Amniotic epithelial cell (primary cell): Measurements from ENCODE around the gene NAA15.
"Not testable (repeated sequence)": the region's sequence is repeated elsewhere in the genome, so short reads cannot be mapped to it uniquely, and the experiment has no call there.

Experiments used
- DNase-seq: peaks from one replicate; pipeline ENCODE4 v3.0.0-alpha.2; 2010; ENCODE audit warnings: low read depth

Gene NAA15

DNA sequence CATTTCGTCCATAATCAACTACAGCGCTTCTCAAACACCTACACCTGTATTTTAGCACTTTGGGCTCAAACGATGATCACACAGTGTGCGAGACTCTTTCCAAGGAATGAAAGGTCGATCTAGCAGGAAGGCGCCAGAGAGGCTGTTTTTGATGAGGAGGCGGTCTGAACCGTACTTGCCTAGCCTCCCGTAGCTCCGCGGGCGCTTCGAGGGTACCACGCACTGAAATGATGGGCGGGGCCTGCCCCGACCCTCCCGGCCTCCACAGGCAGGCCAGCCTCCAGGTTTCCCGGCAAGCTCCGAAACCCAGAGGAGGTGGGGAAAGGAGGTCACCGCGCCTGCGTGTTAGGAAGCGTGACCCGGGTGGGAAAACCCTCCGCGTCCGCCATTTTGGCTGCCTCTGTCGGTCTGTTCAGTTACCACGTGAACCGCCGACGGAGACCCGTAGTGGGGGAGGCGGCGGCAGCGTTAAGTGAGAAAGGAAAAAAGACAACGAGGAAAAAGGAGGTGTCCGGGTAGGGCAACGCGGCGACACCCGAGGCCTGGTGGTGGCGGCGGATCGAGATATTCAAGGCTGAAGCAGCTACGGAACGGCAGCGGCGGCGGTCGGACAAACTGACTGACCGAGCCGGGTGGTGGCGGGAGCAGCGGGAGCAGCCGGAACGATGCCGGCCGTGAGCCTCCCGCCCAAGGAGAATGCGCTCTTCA lies at the start of gene NAA15:
Gene NAA15 (plus strand): TSS at position 393 of the 708 bp plus-strand sequence. CDS start 273 bp downstream, at position 666.
- peak; percentile 97 for DNase-seq

DNA sequence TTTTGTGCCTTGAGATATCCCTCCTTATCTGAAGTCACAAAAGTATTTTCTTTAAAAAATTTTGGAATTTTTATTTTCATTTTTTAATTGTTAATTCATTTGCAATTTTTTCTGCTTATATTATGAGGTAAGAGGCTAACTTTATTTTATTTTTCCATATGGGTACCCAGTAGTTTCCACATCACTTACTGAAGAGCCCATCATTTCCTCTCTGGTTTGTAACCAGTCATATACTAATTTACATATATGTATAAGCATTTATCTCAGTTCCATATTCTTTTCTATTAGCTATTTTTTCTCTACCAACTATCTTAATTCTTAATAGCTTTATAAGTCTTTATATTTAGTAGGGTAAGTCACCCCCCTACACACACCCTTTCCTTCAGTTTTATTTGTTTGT lies 48.3 kb upstream of the NAA15 start:
- DNase-seq, result no peak

DNA sequence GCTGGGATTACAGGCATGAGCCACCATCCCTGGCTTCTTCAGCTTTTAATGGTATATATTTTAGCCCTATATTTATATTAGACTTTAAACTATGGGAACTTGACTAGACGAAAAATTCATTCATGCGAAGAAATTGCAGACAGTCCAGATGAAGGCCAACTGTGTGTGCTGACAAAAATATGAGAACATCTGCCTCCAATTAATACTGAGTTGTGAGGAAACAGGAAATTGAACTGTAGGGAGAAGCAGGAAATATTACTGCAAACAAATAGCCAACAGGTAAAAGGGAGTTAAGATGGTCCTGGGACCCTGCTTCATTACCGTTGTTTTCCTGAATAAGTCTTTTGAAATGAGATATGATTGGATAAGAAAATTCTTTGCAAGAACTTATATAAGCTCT lies 47.6 kb upstream of the NAA15 start:
- DNase-seq, result no peak

DNA sequence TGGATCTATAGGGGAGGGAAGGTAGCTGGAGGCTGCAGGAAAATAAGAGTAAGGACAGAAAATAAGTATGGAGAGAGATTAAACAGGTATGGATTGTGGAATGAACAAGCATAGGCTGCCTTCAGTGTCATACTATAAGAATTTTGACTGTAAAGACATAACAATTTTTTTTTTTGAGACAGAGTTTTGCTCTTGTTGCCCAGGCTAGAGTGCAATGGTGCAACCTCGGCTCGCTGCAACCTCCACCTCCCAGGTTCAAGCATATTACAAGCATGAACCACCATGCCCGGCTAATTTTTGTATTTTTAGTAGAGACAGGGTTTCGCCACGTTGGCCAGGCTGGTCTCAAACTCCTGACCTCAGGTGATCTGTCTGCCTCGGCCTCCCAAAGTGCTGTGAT lies 45.7 kb upstream of the NAA15 start:
- DNase-seq, result not testable (repeated sequence)

DNA sequence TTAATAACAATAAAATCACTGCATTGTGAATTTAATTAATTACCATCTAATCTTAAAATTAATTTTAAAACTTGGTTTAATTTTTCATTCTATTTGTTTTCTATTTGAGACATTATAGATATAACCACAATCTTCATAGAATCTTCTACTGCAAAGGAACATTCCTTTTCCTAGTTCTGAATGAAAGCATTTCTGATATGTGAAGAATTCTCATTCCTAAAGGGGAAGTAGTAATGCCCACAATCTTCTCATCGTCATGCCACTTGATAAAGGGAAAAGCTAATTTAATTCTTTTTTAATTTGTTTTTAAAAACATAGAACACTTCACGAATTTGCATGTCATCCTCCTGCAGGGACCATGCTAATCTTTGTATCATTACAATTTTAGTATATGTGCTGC lies 45.0 kb upstream of the NAA15 start:
- peak; percentile 35 for DNase-seq

DNA sequence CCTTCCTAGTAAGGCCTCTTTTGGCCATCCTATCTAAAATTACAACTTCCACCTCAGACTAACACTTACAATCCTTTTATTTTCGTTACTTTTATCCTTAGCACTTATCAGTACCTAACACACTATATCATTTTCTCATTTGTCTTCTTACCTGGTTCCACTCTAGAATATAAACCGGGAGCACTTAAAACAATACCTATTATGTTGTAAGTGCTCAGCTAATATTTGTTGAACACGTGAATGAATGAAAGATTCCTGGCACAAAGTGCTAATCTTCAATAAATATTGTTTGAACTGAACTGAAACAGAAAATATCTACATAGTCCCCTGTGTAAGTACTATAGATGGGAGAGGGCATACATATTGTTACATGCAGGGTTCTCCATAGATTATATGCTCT lies 35.7 kb upstream of the NAA15 start:
- DNase-seq, result no peak

DNA sequence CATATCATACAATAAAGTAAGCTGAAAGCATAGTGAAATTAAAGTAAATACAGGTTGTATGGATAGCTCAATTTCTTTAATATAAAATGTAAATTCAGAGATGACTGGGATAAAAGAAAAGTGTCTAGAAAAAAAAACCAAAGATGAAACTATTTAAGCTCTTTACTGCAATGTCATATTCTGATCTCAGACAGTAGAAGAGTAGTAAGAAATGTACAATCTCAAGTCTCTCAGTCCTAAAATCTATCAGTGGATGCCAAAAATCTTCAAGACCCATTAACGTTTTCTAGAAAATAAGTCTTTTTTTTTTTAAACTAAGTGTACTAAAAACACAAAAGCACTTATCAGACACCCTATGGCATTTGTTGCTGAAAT lies 35.1 kb upstream of the NAA15 start:
- DNase-seq, result no peak

DNA sequence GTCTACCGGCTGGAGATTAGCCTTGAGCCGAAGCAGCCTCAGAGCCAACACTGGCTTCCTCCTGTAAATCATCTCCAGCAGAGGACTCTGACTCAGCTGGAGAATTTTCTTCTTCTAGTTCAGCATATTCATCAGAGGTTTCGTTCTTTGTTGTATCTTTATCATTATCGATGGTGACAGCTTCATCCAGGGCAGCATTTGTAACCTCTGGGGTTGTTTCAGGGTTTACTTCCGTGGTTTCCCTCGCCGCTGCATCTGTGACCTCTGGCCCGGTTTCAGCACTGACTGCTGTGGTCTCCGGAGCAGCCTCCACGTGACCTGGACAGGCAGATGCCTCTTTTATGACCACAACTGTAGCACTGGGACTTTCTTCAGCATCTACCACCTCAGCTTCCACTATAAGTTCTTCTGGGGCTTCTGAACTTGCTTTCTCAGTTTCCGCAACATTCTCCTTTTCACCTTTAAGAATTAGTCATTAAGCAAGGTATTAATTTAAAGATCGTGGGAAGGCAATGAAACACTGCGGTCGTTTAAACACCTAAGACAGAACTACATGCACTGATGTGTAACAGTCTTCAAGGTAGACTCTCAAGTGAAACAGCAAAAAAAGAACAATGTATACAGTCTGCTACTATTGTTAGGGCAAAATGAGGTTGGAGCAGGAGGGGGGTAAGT lies 34.6 kb upstream of the NAA15 start:
- peak; percentile 93 for DNase-seq

DNA sequence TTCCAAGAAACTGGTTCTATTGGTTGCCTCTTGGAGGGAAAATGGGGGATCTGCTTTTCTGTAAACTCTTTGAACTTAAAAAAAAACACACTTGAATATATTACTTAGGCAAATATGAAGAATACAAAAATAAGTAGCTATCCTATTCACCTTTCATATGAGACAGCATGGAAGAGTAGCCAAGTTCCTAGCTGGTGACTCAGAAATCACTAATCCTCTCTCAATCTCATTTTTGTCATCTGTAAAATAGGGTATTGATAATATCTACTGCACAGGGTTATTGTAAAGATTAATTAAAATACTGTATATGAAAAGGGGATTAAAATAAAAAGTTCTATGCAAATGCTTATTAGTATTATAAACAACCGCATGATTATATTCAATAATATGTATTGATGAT lies 34.0 kb upstream of the NAA15 start:
- no peak for DNase-seq

DNA sequence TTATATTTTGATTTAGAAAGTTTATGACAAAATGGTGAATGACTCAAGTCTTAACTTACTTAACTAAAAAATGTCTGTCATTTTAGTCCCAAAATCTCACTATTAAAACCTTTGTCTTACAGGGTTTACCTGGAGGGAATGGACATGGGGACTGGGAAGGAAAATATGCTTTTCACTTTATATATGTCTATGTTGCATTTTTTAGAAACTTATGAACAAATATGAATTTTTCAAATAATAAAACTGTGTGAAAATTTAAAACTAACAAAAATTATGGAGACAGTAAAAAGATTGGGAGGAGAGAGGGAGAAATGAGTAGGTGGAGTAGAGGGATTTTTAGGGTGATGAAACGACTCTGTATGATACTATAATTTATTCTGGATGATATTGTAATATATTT lies 27.5 kb upstream of the NAA15 start:
- DNase-seq, result no peak

DNA sequence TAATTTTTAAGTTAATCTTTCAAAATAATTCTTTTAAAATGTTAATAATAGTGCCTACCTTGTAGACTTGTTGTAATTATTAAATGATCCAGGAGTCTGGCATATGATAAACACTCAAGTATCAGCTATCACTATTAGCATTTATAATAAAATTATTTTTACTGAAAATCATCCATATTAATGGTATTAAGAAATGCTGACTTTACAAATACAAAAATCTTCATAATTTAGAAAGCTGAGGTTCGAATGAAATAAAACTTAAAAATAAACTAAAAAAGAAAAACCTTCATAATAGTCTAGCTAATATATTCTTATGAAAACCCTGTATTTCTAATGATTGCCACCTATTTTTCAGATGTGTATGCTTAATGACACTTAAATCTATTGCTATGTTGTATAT lies 26.5 kb upstream of the NAA15 start:
- no peak for DNase-seq

DNA sequence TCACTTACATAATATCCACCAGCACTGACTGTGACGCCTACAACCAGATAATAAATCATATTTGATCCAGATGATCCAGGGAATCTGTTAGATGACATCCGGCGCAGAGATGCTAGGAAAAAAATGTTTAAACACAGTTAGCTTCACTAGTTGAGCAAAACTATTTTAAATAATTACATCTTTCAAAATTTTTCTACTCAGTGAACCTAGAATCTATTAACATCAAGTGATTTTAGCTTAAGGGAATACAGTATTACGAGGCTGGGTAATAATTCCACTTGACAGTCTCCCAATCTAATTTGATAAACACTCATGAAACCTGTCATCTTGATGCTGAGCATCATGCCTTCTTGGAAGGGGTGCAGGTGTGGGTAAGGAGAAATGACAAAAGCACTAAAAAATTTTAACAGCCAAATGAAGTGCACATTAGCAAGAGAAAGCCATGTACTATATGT lies 26.0 kb upstream of the NAA15 start:
- no peak for DNase-seq

DNA sequence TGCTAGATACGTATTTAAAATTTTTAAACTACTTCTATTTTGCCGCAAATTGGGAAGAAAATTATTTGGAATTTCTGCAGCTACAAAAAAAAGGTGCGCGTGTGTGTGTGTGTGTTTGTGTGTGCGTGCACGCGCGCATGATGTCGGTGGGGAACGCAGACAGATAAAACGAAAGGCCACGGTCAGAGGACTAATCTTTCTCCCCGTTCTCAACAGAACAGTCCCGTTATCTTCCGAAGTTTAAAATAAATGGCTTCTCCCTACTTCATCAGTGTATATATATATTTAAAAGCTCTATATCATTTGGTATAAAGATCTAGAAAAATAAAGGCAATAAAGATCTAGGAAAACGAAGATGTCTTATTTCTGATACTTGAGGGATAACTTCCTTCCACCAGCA lies 22.8 kb upstream of the NAA15 start:
- no peak for DNase-seq

DNA sequence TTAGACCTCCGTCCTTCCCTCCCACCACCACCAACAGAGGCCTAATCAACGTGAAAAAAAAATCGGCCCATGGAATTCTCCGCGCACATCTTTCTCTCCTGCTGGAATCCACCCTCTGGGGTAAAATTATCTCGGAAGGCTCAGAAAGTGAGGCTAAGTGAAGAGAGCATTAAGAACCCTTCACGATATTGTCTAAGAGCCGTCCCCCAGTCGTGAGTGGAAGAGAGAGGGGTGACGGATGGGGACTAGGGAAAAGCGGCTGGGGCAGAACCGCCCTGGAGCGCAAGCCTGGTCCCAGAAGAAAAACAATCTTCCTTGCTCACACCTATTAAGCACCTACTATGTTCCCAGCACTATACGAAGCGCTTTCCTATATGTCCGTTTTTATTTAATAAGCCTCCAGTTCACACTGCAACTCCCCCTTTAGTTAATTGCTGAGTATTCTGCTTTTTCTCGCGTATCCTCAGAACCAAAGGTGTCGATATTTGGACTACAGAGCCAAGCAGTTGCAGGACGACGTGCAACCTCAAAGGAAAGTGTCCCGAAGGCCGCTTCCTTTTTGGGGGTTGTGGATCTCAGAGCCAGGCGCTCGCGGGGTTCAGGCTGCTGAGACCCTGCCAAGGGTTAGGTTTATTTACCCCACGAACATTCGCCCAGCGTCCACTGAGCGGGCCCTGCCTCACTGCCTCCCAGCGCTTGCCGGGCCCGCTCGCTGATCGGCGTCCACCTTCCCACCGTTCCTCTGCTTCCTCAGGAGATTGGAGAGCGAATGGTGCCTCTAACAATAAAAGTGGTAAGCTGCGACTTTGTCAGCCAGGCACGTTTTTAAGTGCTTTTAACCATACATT lies 22.2 kb upstream of the NAA15 start:
- peak; percentile 22 for DNase-seq

DNA sequence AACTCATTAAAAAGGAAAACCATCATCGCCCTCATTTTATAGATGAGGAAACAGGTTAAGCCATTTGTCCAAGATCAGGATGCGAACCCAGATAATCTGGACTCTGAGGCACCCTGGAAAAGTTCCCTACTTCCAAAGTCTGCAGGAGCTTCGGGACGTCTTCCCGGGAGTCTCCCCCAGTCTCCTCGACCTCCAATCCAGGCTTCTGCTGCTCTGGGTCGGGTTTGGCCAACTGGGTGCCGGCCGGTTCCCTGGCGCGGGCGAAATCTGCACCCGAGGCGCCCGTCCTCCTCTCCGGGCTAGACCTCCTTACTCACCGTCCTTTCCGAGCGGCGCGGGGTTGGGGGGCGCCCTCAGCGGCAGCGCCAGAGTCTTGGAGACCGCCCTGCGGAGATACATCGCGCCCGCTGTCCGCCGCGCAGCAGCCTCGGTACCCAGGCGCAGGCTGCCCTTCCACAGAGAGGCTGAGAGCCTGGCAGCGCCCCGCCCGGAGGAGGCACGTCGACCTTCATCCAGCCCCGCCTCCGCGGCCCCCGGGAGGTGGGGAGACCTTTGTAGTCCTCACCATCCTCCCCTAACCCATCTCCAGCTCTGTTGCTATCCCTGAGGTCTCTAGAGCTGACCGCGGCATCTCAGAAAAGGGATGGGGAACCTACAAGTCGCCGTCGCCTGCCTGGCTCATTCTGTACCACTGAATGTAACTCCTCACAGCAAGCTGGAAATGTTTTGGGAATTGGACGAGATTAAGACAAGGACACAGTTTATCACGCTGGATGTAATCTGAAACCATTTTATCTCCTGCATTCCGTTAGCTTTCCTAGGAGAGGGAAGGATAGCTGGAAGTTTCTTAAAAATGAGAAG lies 21.3 kb upstream of the NAA15 start, which contains the start of gene MGARP:
Gene MGARP (minus strand): TSS at position 466 of the 861 bp plus-strand sequence. CDS start 67 bp downstream, at position 399.
- DNase-seq, result peak; percentile 42

DNA sequence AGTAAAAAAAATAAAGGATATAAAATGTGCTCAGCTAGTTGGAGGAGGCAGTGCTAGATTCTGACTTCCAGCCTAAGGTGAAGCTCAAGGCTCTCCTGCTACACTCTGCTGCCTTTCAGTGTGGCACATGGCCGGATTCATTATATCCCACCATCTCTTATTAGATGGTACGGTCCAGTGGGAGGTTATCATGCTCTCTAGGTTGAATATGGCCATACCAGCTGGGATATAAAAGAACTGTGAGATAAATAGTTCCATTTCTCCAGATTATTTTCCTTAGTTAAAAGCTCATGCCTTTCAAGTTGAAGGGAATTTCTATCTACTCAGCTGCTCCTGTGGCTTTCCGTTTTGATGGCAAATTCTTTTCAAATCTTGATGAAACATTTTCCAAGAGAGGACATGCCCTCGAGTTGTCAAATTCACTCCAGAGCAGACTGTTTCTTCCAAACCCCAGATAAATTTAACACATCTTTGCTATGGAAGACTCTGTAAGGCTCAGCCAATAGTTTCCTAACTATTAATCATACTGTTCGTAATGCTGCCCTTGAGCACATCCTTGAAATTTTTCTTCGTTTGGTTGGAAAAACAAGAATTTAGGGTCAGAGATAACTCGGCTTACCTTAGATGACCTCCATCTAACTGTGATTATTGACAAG lies 19.1 kb upstream of the NAA15 start:
- DNase-seq, result peak; percentile 58

DNA sequence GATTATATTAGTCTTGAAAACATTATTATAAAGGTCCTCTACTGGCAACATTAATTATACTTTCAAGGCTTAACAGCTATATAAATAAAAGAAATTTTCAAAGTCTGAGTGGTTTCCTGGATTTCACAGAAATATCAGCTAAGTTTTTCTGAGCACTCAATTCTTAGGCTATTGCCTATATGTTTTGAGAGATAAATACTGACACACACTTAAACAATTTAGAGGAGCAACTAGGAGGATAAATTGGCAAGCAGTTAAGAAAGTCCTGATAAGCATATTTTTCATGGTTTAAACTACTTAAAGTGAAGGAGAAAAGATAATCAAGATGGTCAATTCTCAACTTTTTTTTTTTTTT lies 18.6 kb upstream of the NAA15 start:
- peak; percentile 44 for DNase-seq

DNA sequence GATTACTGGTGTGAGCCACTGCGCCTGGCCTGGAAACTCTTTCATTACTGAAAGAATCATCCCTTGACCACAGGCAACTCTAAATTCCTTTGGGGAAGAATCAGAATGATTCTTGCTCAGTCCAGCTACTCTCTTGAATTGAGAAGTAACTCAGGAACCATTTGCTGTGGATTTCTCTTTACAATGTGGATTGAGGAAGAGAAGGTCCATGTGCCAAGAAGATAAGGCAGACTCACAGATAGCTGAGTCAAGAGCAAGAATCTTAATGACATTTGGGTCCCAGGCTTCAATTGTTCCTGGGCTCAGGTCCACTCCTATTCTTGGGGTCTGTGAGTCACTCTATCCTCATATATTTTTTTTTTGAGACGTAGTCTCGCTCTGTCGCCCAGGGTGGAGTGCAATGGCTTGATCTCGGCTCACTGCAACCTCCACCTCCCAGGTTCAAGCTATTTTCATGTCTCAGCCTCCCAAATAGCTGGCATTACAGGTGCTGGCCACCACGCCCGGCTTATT lies 15.1 kb upstream of the NAA15 start:
- DNase-seq, result peak; percentile 13

DNA sequence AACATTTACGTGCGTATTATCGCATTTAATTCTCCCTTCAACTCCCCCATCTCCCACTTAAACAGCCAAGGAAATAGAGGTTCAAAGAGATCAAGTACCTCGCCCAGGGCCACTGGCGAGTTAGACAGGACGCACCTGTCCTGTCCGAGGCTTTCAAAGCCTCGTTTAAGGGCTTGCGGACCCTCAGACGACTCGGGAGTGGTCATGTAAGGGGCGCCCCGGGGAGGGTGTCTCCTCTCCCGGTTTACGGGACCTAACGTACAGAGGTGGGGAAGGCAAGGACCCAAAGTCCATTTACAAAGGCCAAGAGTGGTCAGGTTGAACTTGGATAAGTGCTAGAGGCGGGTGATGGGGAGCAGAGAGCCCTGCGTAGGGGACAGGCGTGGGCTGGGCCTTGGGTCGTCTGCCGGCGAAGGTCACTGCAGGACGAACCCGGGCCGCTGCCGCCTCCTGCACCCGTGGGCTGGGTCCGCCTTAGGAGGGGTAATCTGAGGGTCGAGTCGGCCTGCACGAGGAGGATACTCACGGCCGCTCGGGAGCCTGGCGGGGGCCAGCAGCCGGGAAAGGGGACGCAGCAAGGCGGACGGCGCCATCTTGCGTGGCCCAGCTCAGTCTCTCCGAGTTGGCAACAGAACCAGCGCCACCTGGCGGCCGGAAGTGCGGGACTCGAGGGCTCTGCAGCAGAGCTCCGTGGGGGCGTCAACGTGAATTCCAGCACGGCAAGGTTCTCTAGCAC lies 5.9 kb upstream of the NAA15 start:
- DNase-seq, result peak; percentile 86

DNA sequence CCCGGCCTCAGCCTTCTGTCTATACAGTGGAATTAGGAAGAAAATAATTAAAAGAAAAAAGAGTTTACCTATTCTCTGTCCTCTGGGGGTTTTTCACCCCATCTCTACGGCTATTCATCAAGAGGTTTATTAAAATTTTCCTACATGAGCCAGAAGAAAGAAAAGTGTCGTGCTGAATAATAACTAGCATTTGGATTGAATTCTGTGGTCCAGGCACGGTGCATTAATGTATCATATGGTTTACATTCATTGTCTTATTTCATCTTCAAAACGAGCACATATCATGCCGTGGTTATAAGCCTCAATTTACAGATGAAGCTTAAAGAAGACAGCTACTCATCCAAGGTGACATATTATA lies 5.4 kb upstream of the NAA15 start:
- DNase-seq, result no peak
